GM19351 (cell line): ENCODE measurements around the gene ZMPSTE24.
"Not testable (repeated sequence)": the region's sequence is repeated elsewhere in the genome, so short reads cannot be mapped to it uniquely, and the experiment has no call there.

ENCODE experiments used
- ATAC-seq: cut with Tn5 transposase; IDR thresholded peaks from one replicate; pipeline ENCODE4 v1.9.1; 2021; ENCODE audit warnings: mild to moderate bottlenecking, moderate library complexity; ENCODE audit not compliant: unreplicated experiment

Gene ZMPSTE24

DNA sequence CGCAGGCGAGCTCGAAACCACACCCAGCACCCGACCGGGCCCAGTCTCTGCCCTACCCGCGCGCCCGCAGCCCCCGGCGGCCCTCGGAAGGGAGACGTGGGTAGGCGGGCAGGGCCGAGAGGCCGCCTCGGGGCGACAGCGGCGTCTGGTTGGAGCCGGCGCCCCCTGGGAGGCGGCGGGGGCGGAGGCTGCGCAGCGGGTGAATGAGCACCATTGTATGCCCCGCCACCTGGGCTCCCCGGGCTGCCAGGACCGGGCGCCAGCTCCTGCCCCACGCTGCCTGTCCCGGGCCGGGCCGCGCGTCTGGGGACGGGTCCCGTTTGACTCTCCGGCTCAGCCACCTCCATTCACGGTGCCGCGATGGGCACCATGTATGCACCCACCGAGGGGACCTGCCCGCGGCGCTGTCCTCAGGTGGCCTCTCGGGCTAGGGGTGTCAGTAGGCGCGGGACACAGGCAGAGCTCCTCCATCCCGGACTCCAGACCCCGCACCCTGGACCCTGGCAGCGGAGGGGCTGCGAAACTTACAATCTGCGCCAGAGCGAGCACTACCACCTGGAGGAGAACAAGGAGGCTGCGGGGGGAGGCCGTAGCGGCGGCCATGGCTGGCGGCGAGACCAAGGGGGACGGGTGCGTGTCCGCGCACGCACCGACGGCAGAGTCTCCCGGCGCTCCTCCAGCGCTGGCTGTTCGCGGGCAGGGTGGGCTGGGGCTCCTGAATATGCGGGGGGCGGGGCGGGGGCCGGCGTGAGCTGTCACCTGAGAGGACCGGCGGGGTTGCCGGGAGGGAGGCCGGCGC lies 58.8 kb downstream of the ZMPSTE24 start, which contains the start of gene COL9A2:
Gene COL9A2 (minus strand): TSS at position 692 of the 799 bp plus-strand sequence. CDS start 89 bp downstream, at position 603.
- ATAC-seq = no peak

DNA sequence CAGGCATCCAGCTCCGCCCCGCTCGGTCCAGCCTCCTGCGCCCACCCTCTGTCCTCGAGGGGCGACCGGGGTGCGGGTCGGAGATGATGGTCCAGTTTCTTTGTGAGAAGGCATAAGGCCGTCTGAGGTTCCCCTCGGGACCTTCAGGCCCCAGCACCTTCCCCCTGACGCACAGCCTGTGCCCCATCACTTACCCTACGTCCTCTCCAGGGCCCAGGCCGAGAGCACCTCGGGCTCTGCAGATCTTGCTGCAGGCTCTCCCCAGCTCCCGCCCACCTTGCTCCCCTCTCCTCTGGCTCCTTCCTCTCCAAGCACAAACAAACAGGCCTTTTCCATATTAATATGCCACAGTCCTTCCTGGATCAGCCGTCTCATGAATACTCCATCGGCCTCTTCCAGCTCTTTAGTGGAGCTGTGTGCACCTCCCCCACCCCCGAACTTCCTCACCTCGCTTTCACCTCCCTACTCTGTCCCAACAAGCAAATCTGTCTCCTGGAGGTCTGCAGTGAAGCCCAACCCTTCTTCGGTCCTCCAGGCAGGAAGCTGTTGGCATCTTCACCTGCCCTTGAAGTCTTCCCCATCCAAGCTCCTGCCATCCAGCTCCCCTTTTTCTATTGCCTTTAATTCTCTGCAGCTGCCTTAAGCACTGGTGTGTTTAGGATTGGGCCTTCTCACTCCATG lies 59.5 kb downstream of the ZMPSTE24 start:
- ATAC-seq = no peak

DNA sequence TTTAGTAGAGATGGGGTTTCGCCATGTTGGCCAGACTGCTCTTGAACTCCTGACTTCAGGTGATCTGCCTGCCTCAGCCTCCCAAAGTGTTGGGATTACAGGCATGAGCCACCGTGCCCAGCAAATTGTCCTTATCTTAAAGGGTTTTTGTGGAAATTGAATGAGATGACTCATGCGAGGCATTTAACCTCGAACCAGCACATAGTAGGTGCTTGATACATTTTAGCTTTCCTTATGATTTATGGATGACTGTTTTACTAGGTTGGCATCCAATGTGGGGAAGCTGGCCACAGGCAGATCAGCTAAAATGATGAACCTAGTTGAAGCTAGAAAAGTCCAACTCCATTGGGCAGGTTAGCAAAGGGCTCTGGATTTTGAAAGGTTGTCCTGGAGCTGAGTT lies 60.4 kb downstream of the ZMPSTE24 start:
- ATAC-seq = no peak

DNA sequence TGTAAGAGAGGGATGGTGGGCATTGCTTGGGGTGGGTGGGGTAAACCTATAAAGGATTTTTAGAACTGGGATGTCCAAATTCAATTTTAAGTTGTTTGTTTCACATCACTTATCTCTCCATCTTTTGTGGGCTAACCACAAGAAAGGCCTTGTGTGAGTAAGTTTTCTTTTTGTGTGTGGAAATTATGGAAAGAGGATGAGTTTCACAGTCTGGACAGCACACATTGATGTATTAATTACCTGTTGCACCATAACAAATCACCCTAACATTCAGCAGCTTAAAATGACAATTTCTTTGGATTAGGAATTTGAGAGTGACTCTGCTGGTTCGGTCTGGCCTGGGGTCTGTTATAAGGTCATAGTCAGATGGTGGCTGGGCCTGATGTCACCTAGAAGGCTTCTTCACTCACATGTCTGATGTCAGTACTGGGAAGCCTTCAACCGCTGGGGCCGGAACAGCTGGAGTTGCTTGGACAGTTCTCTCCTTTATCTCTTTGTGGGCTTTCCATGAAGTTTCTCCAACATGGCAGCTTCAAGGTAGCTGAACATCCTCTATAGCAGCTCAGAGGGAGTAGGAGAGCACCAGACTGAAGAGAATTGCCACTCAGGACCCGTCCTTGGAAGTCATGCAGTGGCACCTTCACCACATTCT lies 61.1 kb downstream of the ZMPSTE24 start:
- no peak for ATAC-seq

DNA sequence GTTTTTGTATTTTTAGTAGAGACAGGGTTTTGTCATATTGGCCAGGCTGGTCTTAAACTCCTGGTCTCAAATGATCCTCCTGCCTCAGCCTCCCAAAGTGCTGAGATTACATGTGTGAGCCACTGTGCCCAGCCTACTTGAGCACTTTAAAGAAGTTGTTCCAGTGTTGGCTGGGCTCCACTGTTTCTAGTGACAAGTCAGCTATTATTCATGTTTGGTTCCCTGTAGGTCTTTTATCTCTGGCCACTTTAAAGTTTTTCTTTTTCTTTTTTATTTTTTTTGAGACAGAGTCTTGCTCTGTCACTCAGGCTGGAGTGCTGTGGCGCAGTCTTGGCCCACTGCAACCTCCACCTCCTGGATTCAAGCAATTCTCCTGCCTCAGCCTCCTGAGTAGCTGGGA lies 73.4 kb downstream of the ZMPSTE24 start:
- not testable (repeated sequence) for ATAC-seq

DNA sequence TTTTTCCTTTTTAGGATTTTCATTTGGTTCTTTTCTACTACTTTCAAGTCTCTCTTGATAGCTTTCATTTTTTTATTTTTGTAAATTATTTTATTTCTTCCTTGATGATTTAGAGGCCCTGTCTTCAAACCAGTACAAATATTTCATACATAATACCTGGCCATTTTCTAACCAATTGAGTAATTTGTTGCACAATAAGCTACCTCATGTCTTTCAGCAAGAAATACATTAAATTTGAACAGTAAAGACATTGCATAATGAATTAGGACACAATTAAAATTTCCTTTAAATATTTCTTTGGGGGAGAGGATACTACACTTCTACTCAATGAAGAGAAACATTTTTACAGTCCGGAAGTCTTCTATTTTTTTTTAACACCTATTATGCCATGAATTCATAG lies 74.7 kb downstream of the ZMPSTE24 start:
- no peak for ATAC-seq

DNA sequence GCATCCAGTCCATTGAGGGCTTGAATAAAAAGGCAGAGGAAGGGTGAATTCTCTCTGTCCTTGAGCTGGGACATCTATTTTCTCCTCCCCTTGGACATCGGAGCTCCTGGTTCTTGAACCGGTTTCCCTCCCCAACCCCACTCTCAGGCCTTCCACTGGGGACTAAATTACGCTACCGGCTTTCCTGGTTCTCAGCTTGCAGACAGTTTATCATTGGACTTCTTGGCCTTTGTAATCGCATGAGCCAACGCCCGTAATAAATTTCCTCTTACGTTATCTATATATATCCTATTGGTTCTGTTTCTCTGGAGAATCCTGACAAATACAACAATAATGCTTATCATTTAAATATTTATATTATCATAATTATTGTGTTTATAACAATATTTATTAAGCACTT lies 79.4 kb downstream of the ZMPSTE24 start:
- no peak for ATAC-seq

DNA sequence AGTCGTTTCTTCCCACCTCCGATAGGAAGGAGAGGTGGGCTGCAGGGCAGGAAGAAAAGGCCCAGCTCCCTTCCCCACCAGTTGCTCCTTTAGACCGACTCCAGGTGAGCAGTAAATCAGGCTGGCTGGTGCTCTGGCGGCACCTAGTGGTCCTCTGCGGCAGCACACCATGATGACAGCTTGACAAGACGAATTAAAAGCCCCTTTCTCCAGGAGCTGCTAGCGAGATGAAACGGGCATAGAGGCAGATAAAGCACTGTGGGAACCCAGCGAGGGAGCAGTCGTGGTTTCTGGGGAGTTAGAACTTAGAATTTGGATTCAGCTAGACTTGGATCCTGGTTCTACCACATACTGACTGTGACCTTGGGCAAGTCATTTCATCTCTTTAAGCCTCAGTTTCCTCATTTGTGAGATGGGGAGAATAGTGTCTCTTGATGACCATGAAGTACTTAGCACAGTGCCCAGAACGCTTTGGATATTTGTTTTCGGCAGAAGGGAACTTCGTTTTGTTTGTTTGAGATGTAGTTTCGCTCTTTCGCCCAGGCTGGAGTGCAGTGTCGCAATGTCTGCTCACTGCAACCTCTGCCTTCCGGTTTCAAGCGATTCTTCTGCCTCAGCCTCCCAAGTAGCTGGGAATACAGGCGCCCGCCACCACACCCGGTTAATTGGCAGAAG lies 80.8 kb downstream of the ZMPSTE24 start:
- peak; percentile 51 for ATAC-seq

DNA sequence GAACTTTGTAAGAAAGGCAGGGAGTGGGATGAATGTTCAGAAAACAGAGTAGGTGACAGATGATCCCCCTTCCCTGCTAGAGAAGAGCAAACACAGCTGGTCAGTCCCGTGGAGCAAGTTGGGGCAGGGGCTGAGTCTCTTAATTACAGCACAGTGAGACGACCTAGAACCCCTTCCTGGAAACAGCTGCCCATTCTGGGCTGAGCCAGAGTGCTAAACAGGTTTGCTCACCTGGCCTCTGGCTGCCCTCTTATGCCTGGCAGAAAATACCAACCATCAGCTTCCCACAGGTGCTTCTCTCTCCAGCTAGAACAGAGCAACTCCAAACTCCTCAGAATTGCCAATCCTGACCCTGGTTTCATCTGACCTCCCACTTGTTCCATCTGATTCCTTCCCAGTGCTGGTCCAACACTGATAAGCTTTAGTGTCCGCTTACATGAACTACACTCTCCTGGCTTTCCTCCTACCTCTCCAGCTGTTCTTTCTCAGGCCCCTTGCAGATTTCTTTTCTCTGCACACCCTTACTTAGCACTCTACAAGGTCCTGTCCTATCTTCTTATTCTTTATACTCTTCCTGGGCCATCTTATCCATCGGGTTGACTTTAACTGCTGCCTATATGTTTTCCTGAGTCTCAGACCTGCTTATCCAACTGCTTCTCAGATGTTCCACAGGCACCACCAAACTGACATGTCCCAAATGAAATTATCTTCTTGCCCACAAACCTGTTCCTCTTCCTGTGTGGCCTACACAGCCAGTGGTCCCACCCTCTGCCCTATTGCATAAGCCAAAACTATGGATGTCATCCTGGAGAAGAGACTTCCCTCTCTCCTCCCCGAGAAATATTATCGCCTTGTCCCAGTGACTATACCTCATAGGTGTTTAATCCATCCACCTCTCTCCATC lies 81.6 kb downstream of the ZMPSTE24 start:
- no peak for ATAC-seq

DNA sequence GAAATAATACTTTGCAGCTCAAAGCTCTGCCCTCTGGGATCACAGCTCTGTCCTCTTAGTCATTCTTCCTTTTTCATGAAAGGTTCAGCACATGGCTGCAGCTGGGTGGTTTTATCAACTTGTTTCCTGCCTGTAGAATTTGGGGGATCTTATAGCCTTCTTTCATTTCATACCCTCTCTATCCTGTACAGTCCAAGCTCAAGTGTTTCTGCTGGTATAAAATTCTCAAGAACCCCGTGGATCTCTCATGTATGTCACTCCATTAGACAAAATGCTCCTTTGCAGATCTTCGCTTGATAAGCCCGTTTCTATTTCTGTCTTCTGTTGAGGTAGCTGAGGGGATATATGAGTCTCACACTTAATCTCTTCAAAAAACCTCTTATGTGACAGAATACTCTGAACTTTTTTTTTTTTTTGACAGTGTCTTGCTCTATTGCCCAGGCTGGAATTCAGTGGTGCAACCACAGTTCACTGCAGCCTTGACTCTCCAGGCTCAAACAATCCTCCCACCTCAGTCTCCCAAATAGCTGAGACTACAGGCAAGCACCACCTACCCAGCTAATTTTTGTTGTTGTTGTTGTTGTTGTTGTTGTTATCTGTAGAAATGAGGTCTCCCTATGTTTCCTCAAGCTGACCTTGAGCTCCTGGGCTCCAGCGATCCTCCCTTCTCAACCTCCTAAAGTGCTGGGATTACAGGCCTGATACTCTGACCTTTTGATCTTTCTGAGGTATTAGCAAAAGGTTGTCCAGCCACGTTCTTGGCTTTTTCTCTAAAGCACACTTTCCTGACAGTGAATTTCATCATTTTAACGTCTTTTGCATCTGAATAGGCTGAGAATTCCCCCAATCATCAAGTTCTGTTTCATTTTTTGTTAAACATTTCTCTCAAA lies 83.7 kb downstream of the ZMPSTE24 start:
- no peak for ATAC-seq

DNA sequence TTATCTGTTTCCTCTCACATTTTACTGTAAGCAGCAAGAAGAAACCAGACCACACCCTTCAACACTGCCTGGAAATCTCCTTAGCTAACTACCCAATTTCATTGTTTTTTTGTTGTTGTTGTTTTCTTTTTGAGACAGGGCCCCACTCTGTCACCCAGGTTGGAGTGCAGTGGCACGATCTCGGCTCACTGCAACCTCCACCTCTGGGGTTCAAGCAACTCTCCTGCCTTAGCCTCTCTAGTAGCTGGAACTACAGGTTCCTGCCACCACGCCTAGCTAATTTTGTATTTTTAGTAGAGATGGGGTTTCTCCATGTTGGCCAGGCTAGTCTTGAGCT lies 84.3 kb downstream of the ZMPSTE24 start:
- not testable (repeated sequence) for ATAC-seq
